Upper lobe of right lung (tissue), 1 donor: ENCODE data around the gene SARNP. TPM values are rescaled to one million over a fixed set of nuclear protein-coding genes. Genes with fewer than 3 reads are reported as not detected.
A peak's percentile ranks its signal among the peaks of the same experiment; 100 is the strongest.

Experiments
- ATAC-seq: fragments of 200-7000 bp; cut with Tn5 transposase; one replicate; pipeline ENCODE4 v1.9.1; 2020; ENCODE audit warnings: mild to moderate bottlenecking, moderate library complexity
- DNase-seq: peaks from one replicate; pipeline ENCODE4 v3.0.0-alpha.2; 2020
- H3K27ac ChIP-seq: fragments of 200-600 bp; one replicate; pipeline ENCODE4 v1.8.0; 2022
- H3K27me3 ChIP-seq: fragments of 200-600 bp; one replicate; pipeline ENCODE4 v1.8.0; 2022; ENCODE audit warnings: mild to moderate bottlenecking
- H3K36me3 ChIP-seq: fragments of 200-600 bp; one replicate; pipeline ENCODE4 v1.8.0; 2022
- H3K4me1 ChIP-seq: fragments of 200-600 bp; one replicate; pipeline ENCODE4 v1.8.0; 2022
- H3K4me3 ChIP-seq: fragments of 200-600 bp; one replicate; pipeline ENCODE4 v1.8.0; 2022; ENCODE audit warnings: mild to moderate bottlenecking
- H3K9me3 ChIP-seq: fragments of 200-600 bp; one replicate; pipeline ENCODE4 v1.8.0; 2022
- CTCF ChIP-seq: fragments of 200-600 bp; IDR thresholded peaks from one replicate; pipeline ENCODE4 v1.8.0; 2022; ENCODE audit warnings: antibody characterized with exemption
- intact Hi-C: fragments of 100-400 bp; cut with DNase I; formaldehyde crosslinking; loops from one replicate; pipeline ENCODE4 v1.11.0; 2022
- total RNA-seq: library from RNA; stranded (reverse); fragmentation: NEBNext Ultra II Directional; extraction: Animal tissue kit (Norgen Biotek cat#: 25700); gene quantifications from one replicate; pipeline ENCODE4 v1.2.1, GENCODE V29; 2021
- donor health status: DM: no; HTN: yes; CAD: no; lungs with severe emphysema.

The SARNP gene
- total RNA-seq, 1 donor from 2014 or later: 43.6 TPM

GRCh38 chr12:55847603-55848291 is 30.2 kb upstream of the SARNP start:
- peak; percentile 89 for DNase-seq
- peak overlapping the region; percentile 22 for H3K4me3 ChIP-seq
- TF ChIP-seq CTCF: no peak
- ATAC-seq: peak; percentile 94
- no peaks in the 10 kb centered on the region for H3K27me3 ChIP-seq
- H3K36me3 ChIP-seq: no peaks in the 10 kb centered on the region
- H3K27ac ChIP-seq: peak overlapping the region; percentile 87
- peaks cover 9% of the 10 kb centered on the region for H3K4me1 ChIP-seq
- intact Hi-C loops: no loop called here
- no peaks in the 10 kb centered on the region for H3K9me3 ChIP-seq

GRCh38 chr12:55847033-55847432 is 29.5 kb upstream of the SARNP start:
- DNase-seq: no peak
- ATAC-seq: peak; percentile 61
- intact Hi-C loops: no loop called here

GRCh38 chr12:55845785-55846496 is 28.4 kb upstream of the SARNP start:
- TF ChIP-seq CTCF: no peak
- DNase-seq (no peak), ATAC-seq (no peak)
- Histone ChIP-seq H3K27ac (no peak overlapping the region), H3K36me3 (no peaks in the 10 kb centered on the region), H3K9me3 (no peaks in the 10 kb centered on the region), H3K4me1 (peaks cover 9% of the 10 kb centered on the region), H3K27me3 (no peaks in the 10 kb centered on the region), H3K4me3 (no peak overlapping the region)
- intact Hi-C loops: no loop called here

More at GRCh38 chr12:55847033-55847432, 29.5 kb upstream of the SARNP start:
- H3K9me3 ChIP-seq: no peaks in the 10 kb centered on the region
- H3K4me3 ChIP-seq: no peak overlapping the region
- peak overlapping the region; percentile 87 for H3K27ac ChIP-seq
- no peaks in the 10 kb centered on the region for H3K27me3 ChIP-seq
- no peak for TF ChIP-seq CTCF
- no peaks in the 10 kb centered on the region for H3K36me3 ChIP-seq
- H3K4me1 ChIP-seq: peaks cover 9% of the 10 kb centered on the region

GRCh38 chr12:55845361-55845760 is 27.8 kb upstream of the SARNP start:
- H3K4me3 ChIP-seq: no peak overlapping the region
- no peak for TF ChIP-seq CTCF
- no peak overlapping the region for H3K27ac ChIP-seq
- intact Hi-C loops: no loop called here
- peaks cover 9% of the 10 kb centered on the region for H3K4me1 ChIP-seq
- H3K9me3 ChIP-seq: no peaks in the 10 kb centered on the region
- no peaks in the 10 kb centered on the region for H3K27me3 ChIP-seq
- DNase-seq (no peak), ATAC-seq (no peak)
- no peaks in the 10 kb centered on the region for H3K36me3 ChIP-seq

- Histone ChIP-seq H3K36me3 (no peaks in the 10 kb centered on the region), H3K4me3 (no peak overlapping the region), H3K9me3 (no peaks in the 10 kb centered on the region), H3K27ac (no peak overlapping the region), H3K27me3 (no peaks in the 10 kb centered on the region), H3K4me1 (peaks cover 9% of the 10 kb centered on the region)
- intact Hi-C loops: no loop called here
- ATAC-seq (no peak), DNase-seq (no peak)
- no peak for TF ChIP-seq CTCF
These were observed 27.4 kb upstream of the SARNP start for GRCh38 chr12:55844961-55845360.
